Measurements from ENCODE around the gene C5AR2.

C5AR2 gene

GRCh38 chr19:47388721-47389120 lies 56.7 kb downstream of the C5AR2 start:
- DNase-seq, result peak; percentile 74 to 89 (median 80)

GRCh38 chr19:47389150-47389556 lies 57.2 kb downstream of the C5AR2 start:
- peak; percentile 94 to 99 (median 95) for DNase-seq

- no peak for DNase-seq
These were observed 58.8 kb downstream of the C5AR2 start for GRCh38 chr19:47390533-47391488.

- peak; percentile 86 to 93 (median 92) for DNase-seq
These were observed 59.7 kb downstream of the C5AR2 start for GRCh38 chr19:47391510-47392223.
